Kasumi-1 (cell line): ENCODE data around the gene SENP2.
"Not testable (repeated sequence)": the region's sequence is repeated elsewhere in the genome, so short reads cannot be mapped to it uniquely, and the experiment has no call there.

Experiments
- DNase-seq, 2 experiments: peaks; one replicate each; lab custom pipeline; 2025; lab: John Stamatoyannopoulos, UW

SENP2 gene

GRCh38 chr3:185586686-185587039 lies 568 bp downstream of the SENP2 start:
- no peak for DNase-seq

GRCh38 chr3:185594073-185594472 lies 8.0 kb downstream of the SENP2 start:
- DNase-seq, result peak in 1 of 2 experiments; percentile 20

- DNase-seq, result peak in 1 of 2 experiments; percentile 25
Observed at GRCh38 chr3:185595526-185595925, 9.4 kb downstream of the SENP2 start.

- DNase-seq, result no peak
Observed at GRCh38 chr3:185605566-185605965, 19.5 kb downstream of the SENP2 start.

- no peak for DNase-seq
Observed at GRCh38 chr3:185606196-185606595, 20.1 kb downstream of the SENP2 start.

GRCh38 chr3:185613016-185613415 lies 26.9 kb downstream of the SENP2 start:
- DNase-seq, result no peak

GRCh38 chr3:185623939-185624665 lies 38.0 kb downstream of the SENP2 start:
- DNase-seq, result no peak

GRCh38 chr3:185625784-185626183 lies 39.7 kb downstream of the SENP2 start:
- DNase-seq, result no peak

GRCh38 chr3:185629554-185630181 lies 43.6 kb downstream of the SENP2 start:
- DNase-seq, result no peak

- DNase-seq, result peak; percentile 21 to 24
Observed at GRCh38 chr3:185630182-185630622, 44.1 kb downstream of the SENP2 start.

GRCh38 chr3:185631108-185631507 lies 45.0 kb downstream of the SENP2 start:
- DNase-seq, result no peak

GRCh38 chr3:185631508-185632206 lies 45.6 kb downstream of the SENP2 start:
- DNase-seq, result no peak

GRCh38 chr3:185632996-185633395 lies 46.9 kb downstream of the SENP2 start:
- DNase-seq, result no peak

GRCh38 chr3:185637388-185637787 lies 51.3 kb downstream of the SENP2 start:
- DNase-seq, result no peak

GRCh38 chr3:185638651-185639050 lies 52.6 kb downstream of the SENP2 start:
- not testable (repeated sequence) for DNase-seq

- no peak for DNase-seq
Observed at GRCh38 chr3:185639632-185640206, 53.6 kb downstream of the SENP2 start.

- no peak for DNase-seq
Observed at GRCh38 chr3:185640308-185640707, 54.2 kb downstream of the SENP2 start.

GRCh38 chr3:185645191-185645590 lies 59.1 kb downstream of the SENP2 start:
- DNase-seq, result not testable (repeated sequence)

GRCh38 chr3:185645596-185646381 lies 59.7 kb downstream of the SENP2 start:
- DNase-seq, result no peak

- DNase-seq, result no peak
Observed at GRCh38 chr3:185646382-185647133, 60.5 kb downstream of the SENP2 start.
